K562 (cell line): ENCODE measurements around the gene SYMPK. TPM values are rescaled to one million over a fixed set of nuclear protein-coding genes. Genes with fewer than 3 reads are reported as not detected.

ENCODE experiments used
- CBX3 ChIP-seq, 2 experiments: IDR thresholded peaks; 1 replicate in 1 of 2; 2 replicates in 1 of 2; pipeline ENCODE4 v1.6.1; 2012; ENCODE audit warnings: inconsistent platforms in 2 of 2, low read length in 2 of 2, borderline replicate concordance in 1 of 2, control low read depth in 1 of 2
- FOXA1 ChIP-seq: fragments of 450-650 bp; IDR thresholded peaks from 2 replicates; pipeline ENCODE4 v1.6.1; 2016; ENCODE audit warnings: mild to moderate bottlenecking, borderline replicate concordance
- HES1 ChIP-seq: fragments of 450-650 bp; IDR thresholded peaks from 2 replicates; pipeline ENCODE4 v1.6.1; 2016; ENCODE audit warnings: low read depth, mild to moderate bottlenecking, moderate library complexity
- MEF2A ChIP-seq: IDR thresholded peaks from 2 replicates; pipeline ENCODE4 v1.6.1; 2011; ENCODE audit warnings: low read depth, mild to moderate bottlenecking, low read length, moderate library complexity; ENCODE audit not compliant: control insufficient read depth
- POLR2AphosphoS5 ChIP-seq: IDR thresholded peaks from 2 replicates; pipeline ENCODE4 v1.6.1; 2011; ENCODE audit warnings: mild to moderate bottlenecking, low read depth, low read length, moderate library complexity; ENCODE audit not compliant: control insufficient read depth, insufficient read depth
- POLR2G ChIP-seq: fragments of 200-400 bp; formaldehyde crosslinking; IDR thresholded peaks from 2 replicates; pipeline ENCODE4 v1.6.1; 2017; ENCODE audit warnings: low read depth, mild to moderate bottlenecking, antibody characterized with exemption, low read length, moderate library complexity
- SMARCA5 ChIP-seq: fragments of 450-650 bp; IDR thresholded peaks from 2 replicates; pipeline ENCODE4 v1.6.1; 2016
- TGIF2 ChIP-seq: sonication (generic); formaldehyde crosslinking; IDR thresholded peaks from 2 replicates; pipeline ENCODE4 v1.8.1; 2022; ENCODE audit warnings: mild to moderate bottlenecking, missing genetic modification reagents, moderate library complexity
- ZNF311 ChIP-seq: fragments of 250-450 bp; sonication (Bioruptor Pico); IDR thresholded peaks from 2 replicates; pipeline ENCODE4 v1.4.0; 2020; ENCODE audit warnings: mild to moderate bottlenecking, moderate library complexity
- ZNF57 ChIP-seq: fragments of 450-650 bp; formaldehyde crosslinking; IDR thresholded peaks from 2 replicates; pipeline ENCODE4 v1.4.0; 2020; ENCODE audit warnings: mild to moderate bottlenecking, moderate library complexity
- polyA plus RNA-seq, 8 experiments: library from polyadenylated mRNA; depleted of rRNA in 4 of 8; stranded (reverse) in 5 of 8; unstranded in 3 of 8; fragments of >200 nt; fragmentation: Nextera tagmentation in 2 of 8; fragmentation: Illumina TruSeq in 1 of 8; extraction: Ambion mirVana in 2 of 8; extraction: Trizol in 1 of 8; gene quantifications; 2 replicates each; pipeline versions ENCODE4 v1.2.1 to v1.2.3, GENCODE V29; 2011 to 2014; ENCODE audit warnings: inconsistent platforms in 1 of 8, missing spikeins in 1 of 8
- total RNA-seq, 7 experiments: library from RNA; depleted of rRNA in 6 of 7; stranded (reverse); fragments of >200 nt in 6 of 7; fragmentation: Illumina TruSeq in 2 of 7; extraction: Trizol in 2 of 7; gene quantifications; 2 replicates each; pipeline versions ENCODE4 v1.2.1 to v1.2.3, GENCODE V29; 2011 to 2021; ENCODE audit warnings: low replicate concordance in 1 of 7
- TF ChIP-seq, protein P1 (sequence below): sonication (generic); formaldehyde crosslinking; IDR thresholded peaks from 2 replicates; pipeline ENCODE4 v1.8.0; 2023; ENCODE audit warnings: mild to moderate bottlenecking, missing genetic modification reagents

The SYMPK gene
- total and polyA plus RNA-seq, 9 of the 15 experiments (the other 6 are each of a cell fraction or from before 2014, with no cell fraction given), result 0.73 to 95.5 (median 58.4) TPM

DNA sequence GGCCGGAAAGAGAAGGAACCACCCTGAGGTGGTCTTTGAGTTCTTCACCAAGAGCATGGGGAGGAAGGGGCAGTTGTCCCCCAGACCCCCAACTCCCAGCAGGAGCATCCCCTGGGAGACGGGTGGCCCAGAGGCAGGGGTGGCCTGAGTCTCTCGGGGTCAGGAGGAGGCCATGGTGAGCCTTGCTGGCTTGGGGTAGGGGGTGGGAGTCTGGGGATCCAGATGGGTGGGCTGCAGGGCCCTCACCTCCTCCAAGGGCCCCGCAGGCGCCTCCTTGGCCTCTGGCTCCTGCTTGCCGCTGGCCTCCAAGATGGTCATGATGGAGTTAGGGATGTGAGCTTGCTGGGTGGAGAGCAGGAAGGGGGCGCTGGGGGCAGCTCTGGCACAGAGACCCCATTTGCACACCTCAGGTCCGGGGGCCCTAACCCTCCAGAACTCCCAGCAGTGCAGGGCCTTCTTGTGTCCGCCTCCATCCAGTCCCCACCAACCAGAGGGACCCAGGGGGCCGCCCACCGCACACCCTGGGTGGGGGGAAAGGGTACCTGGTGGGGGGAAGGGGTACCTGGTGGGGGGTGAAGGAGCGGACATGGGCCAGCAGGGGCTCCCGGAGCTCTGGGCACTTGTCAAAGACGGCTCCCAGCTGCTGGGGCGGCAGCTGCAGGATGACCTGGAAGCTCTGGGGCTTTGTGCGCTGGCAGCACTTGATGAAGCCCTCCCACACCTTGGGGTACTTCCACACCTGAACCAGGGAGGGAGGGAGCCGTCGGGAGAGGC, 46.5 kb downstream of the SYMPK start (continued):
- no peak for TF ChIP-seq MEF2A
- TF ChIP-seq, protein P1, sequence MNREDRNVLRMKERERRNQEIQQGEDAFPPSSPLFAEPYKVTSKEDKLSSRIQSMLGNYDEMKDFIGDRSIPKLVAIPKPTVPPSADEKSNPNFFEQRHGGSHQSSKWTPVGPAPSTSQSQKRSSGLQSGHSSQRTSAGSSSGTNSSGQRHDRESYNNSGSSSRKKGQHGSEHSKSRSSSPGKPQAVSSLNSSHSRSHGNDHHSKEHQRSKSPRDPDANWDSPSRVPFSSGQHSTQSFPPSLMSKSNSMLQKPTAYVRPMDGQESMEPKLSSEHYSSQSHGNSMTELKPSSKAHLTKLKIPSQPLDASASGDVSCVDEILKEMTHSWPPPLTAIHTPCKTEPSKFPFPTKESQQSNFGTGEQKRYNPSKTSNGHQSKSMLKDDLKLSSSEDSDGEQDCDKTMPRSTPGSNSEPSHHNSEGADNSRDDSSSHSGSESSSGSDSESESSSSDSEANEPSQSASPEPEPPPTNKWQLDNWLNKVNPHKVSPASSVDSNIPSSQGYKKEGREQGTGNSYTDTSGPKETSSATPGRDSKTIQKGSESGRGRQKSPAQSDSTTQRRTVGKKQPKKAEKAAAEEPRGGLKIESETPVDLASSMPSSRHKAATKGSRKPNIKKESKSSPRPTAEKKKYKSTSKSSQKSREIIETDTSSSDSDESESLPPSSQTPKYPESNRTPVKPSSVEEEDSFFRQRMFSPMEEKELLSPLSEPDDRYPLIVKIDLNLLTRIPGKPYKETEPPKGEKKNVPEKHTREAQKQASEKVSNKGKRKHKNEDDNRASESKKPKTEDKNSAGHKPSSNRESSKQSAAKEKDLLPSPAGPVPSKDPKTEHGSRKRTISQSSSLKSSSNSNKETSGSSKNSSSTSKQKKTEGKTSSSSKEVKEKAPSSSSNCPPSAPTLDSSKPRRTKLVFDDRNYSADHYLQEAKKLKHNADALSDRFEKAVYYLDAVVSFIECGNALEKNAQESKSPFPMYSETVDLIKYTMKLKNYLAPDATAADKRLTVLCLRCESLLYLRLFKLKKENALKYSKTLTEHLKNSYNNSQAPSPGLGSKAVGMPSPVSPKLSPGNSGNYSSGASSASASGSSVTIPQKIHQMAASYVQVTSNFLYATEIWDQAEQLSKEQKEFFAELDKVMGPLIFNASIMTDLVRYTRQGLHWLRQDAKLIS (CRISPR knock-in tag), result 0 out of 2 replicates have a peak, but pooled peaks have one; percentile 20
- no peak for TF ChIP-seq POLR2AphosphoS5
- no peak for TF ChIP-seq ZNF57
- TF ChIP-seq POLR2G, result peak; percentile 59
- no peak for TF ChIP-seq ZNF311
- peak; percentile 29; the same call in 1 of the 2 replicates for TF ChIP-seq TGIF2 (CRISPR knock-in tag)
- no peak for TF ChIP-seq FOXA1
- TF ChIP-seq SMARCA5, result no peak
- TF ChIP-seq CBX3 (IDR thresholded peaks at IDR 0.05; ENCODE audit: borderline replicate concordance in 1 of 2, low read length in 2 of 2), result no peak
- no peak for TF ChIP-seq HES1
